Measurements from ENCODE around the gene SMURF1. TPM values are rescaled to one million over a fixed set of nuclear protein-coding genes. Genes with fewer than 3 reads are reported as not detected.

Gene SMURF1
- total and polyA plus RNA-seq, 2 of the 8 experiments (the other 6 are each of a cell fraction or from before 2014, with no cell fraction given), result 9.6 to 24.5 TPM

GRCh38 chr7:99002827-99003212 lies 141.1 kb downstream of the SMURF1 start:
- H3K4me1 ChIP-seq (replicated peaks in 1 of 4; ENCODE audit: control insufficient read depth in 3 of 4, insufficient read depth in 4 of 4, low read length in 3 of 4), result no peaks in the 10 kb centered on the region
- H3K27ac ChIP-seq (ENCODE audit: low read depth, low read length), result no peak overlapping the region
- no peak overlapping the region for H4K5ac ChIP-seq (ENCODE audit: insufficient read length, low read depth, low read length)
- H2BK5ac ChIP-seq (ENCODE audit: low read depth, low read length), result no peak overlapping the region
- H3K27me3 ChIP-seq (replicated peaks in 1 of 4; ENCODE audit: control insufficient read depth in 3 of 4, extremely low read depth in 1 of 4, insufficient read depth in 3 of 4, low read length in 3 of 4), result no peaks in the 10 kb centered on the region
- H2AFZ ChIP-seq (ENCODE audit: low read length), result no peak overlapping the region
- no peak overlapping the region for H3K4me2 ChIP-seq (ENCODE audit: insufficient read depth in 1 of 2, low read depth in 2 of 2, low read length in 2 of 2)
- H2BK120ac ChIP-seq (replicated peaks; ENCODE audit: low read depth, low read length), result no peak overlapping the region
- no peak overlapping the region for H3K4ac ChIP-seq (replicated peaks; ENCODE audit: insufficient read length, low read depth, low read length)
- no peaks in the 10 kb centered on the region for H3K9me3 ChIP-seq (ENCODE audit: insufficient read depth in 2 of 2, low read depth in 1 of 2, low read length in 1 of 2)
- H3K79me1 ChIP-seq (ENCODE audit: low read depth, low read length), result no peaks in the 10 kb centered on the region
- ChIA-PET CTCF (ENCODE audit: partially characterized antibody) (interaction anchor here (0.5 to 1.8 kb wide), 4 partner anchors 9 to 443 kb away, joined by 4 to 6 read pairs (median 4); no protein-coding TSS in a partner anchor), POLR2A (ENCODE audit: partially characterized antibody) (no interaction called here)
- H2BK15ac ChIP-seq (ENCODE audit: low read length), result no peak overlapping the region
- H4K91ac ChIP-seq (replicated peaks; ENCODE audit: insufficient read length, low read length), result no peak overlapping the region
- H2AK5ac ChIP-seq (ENCODE audit: low read depth, low read length), result no peak overlapping the region
- H2BK20ac ChIP-seq (ENCODE audit: low read length), result no peak overlapping the region
- no peak overlapping the region for H4K8ac ChIP-seq (ENCODE audit: extremely low read depth, insufficient read depth, low read length)
- no peak overlapping the region for H3K9ac ChIP-seq (replicated peaks in 1 of 4; ENCODE audit: extremely low read depth in 1 of 4, low read depth in 3 of 4, low read length in 3 of 4)
- no peak overlapping the region for H2BK12ac ChIP-seq (ENCODE audit: low read depth, low read length)
- no peak overlapping the region for H3K56ac ChIP-seq (replicated peaks; ENCODE audit: insufficient read length, low read depth, low read length)
- no peak for FAIRE-seq
- peaks cover 14 to 53% (median 39%) of the 10 kb centered on the region in 4 experiments; a peak in 6 of 8 replicates for H3K36me3 ChIP-seq (ENCODE audit: control insufficient read depth in 2 of 4, insufficient read depth in 4 of 4, low read length in 3 of 4)
- no peaks in the 10 kb centered on the region for H3K79me2 ChIP-seq (ENCODE audit: control insufficient read depth in 1 of 2, insufficient read depth in 2 of 2, low read length in 2 of 2)
- WGBS, 2 experiments (ENCODE audit: extremely low coverage in 1 of 2, insufficient coverage in 1 of 2, insufficient read length in 1 of 2, insufficient replicate concordance in 2 of 2, low coverage in 1 of 2, low lambda C conversion rate in 2 of 2, missing lambda C conversion rate in 1 of 2), result 97% methylated on average over 18 of the region's 20 CpGs; no CpG with 5 or more reads in 1 of the 2 experiments
- no peak overlapping the region for H3K14ac ChIP-seq (ENCODE audit: insufficient read length)
- no peak for DNase-seq (ENCODE audit: low read depth in 1 of 2, low spot score in 2 of 2)
- H3K18ac ChIP-seq (ENCODE audit: extremely low read depth, low read length), result no peak overlapping the region
- H4K20me1 ChIP-seq (replicated peaks in 1 of 2; ENCODE audit: control insufficient read depth in 1 of 2, insufficient read depth in 2 of 2, low read length in 2 of 2), result peaks cover 0 to 1% of the 10 kb centered on the region in 2 experiments
- H3K4me3 ChIP-seq (ENCODE audit: extremely low read depth in 1 of 4, insufficient read depth in 2 of 4, low read depth in 3 of 4, low read length in 4 of 4), result no peak overlapping the region
- no peak overlapping the region for H3K23ac ChIP-seq (ENCODE audit: insufficient read length)
- H3K23me2 ChIP-seq (ENCODE audit: low read depth, low read length), result no peaks in the 10 kb centered on the region
- no peak for TF ChIP-seq SAP30 (IDR thresholded peaks at IDR 0.05; ENCODE audit: insufficient read depth, insufficient replicate concordance, low read length)
- no peak for TF ChIP-seq GTF2F1 (IDR thresholded peaks at IDR 0.05; ENCODE audit: borderline replicate concordance, low read depth, low read length)
- no peak for TF ChIP-seq FOSL1 (IDR thresholded peaks at IDR 0.05; ENCODE audit: insufficient read depth, low read depth, low read length)
- no peak for TF ChIP-seq NRF1 (IDR thresholded peaks at IDR 0.05; ENCODE audit: low read depth, low read length)
- no peak for TF ChIP-seq KDM1A (IDR thresholded peaks at IDR 0.05; ENCODE audit: borderline replicate concordance, low read length)
- TF ChIP-seq TAF1 (IDR thresholded peaks at IDR 0.05; ENCODE audit: low read depth, low read length), result no peak
- TF ChIP-seq BCL11A (IDR thresholded peaks at IDR 0.05; ENCODE audit: low read depth in 2 of 2, low read length in 2 of 2), result no peak
- TF ChIP-seq JUND (IDR thresholded peaks at IDR 0.05; ENCODE audit: low read length), result no peak
- no peak for TF ChIP-seq E2F6 (IDR thresholded peaks at IDR 0.05)
- TF ChIP-seq TEAD4 (IDR thresholded peaks at IDR 0.05; ENCODE audit: low read depth, low read length), result no peak
- TF ChIP-seq EGR1 (IDR thresholded peaks at IDR 0.05; ENCODE audit: borderline replicate concordance, low read depth, low read length), result no peak
- TF ChIP-seq CTBP2 (IDR thresholded peaks at IDR 0.05; ENCODE audit: borderline replicate concordance, insufficient read depth, insufficient read length, low read length), result no peak
- TF ChIP-seq HDAC6 (IDR thresholded peaks at IDR 0.05; ENCODE audit: low read depth, low read length), result no peak
- TF ChIP-seq TBP (IDR thresholded peaks at IDR 0.05; ENCODE audit: low read depth, low read length), result no peak

Data from H1 (cell line).